Immature natural killer cell (primary cell): Measurements from ENCODE around the gene EPN3. TPM values are rescaled to one million over a fixed set of nuclear protein-coding genes. Genes with fewer than 3 reads are reported as not detected.

Experiments
- DNase-seq, 3 donors: peaks; one replicate each; pipeline ENCODE4 v3.0.0; 2022; ENCODE audit warnings: mixed read lengths in 1 of 3
- H3K27ac Mint-ChIP-seq, 6 donors: one replicate each; pipeline ENCODE4 v1.8.0; 2020; ENCODE audit warnings: mixed read lengths in 6 of 6, mild to moderate bottlenecking in 5 of 6, inconsistent platforms in 4 of 6, moderate library complexity in 3 of 6
- H3K27me3 Mint-ChIP-seq, 3 donors: one replicate each; pipeline ENCODE4 v1.8.0; 2020 to 2021; ENCODE audit warnings: low read depth in 3 of 3, mild to moderate bottlenecking in 3 of 3, mixed read lengths in 3 of 3, moderate library complexity in 3 of 3, inconsistent platforms in 1 of 3
- H3K36me3 Mint-ChIP-seq, 3 donors: one replicate each; pipeline ENCODE4 v1.8.0; 2020; ENCODE audit warnings: mixed read lengths in 3 of 3, inconsistent platforms in 2 of 3, mild to moderate bottlenecking in 2 of 3
- H3K4me1 Mint-ChIP-seq, 2 donors: one replicate each; pipeline ENCODE4 v1.8.0; 2020; ENCODE audit warnings: inconsistent platforms in 2 of 2, mild to moderate bottlenecking in 2 of 2, mixed read lengths in 2 of 2, moderate library complexity in 1 of 2
- H3K4me3 Mint-ChIP-seq, 5 donors: one replicate each; pipeline ENCODE4 v1.8.0; 2020; ENCODE audit warnings: mild to moderate bottlenecking in 5 of 5, mixed read lengths in 5 of 5, inconsistent platforms in 3 of 5, moderate library complexity in 3 of 5
- H3K9me3 Mint-ChIP-seq, 6 donors: one replicate each; pipeline ENCODE4 v1.8.0; 2020; ENCODE audit warnings: mild to moderate bottlenecking in 6 of 6, mixed read lengths in 6 of 6, inconsistent platforms in 4 of 6, moderate library complexity in 3 of 6
- polyA plus RNA-seq, 3 donors: library from polyadenylated mRNA; unstranded; fragments of 300-500 nt; fragmentation: Illumina TruSeq; gene quantifications; one replicate each; pipeline ENCODE4 v1.2.3, GENCODE V29; 2021

EPN3 gene
- polyA plus RNA-seq, 3 donors from 2014 or later, result not detected

- H3K27me3 Mint-ChIP-seq, result peaks cover 10 to 36% (median 20%) of the 10 kb centered on the region in 3 donors
- no peaks in the 10 kb centered on the region for H3K9me3 Mint-ChIP-seq
- peaks cover 3 to 8% of the 10 kb centered on the region in 2 donors for H3K4me1 Mint-ChIP-seq
- no peak overlapping the region for H3K4me3 Mint-ChIP-seq
- H3K36me3 Mint-ChIP-seq, result no peaks in the 10 kb centered on the region
- H3K27ac Mint-ChIP-seq, result no peak overlapping the region
- DNase-seq, result no peak
Observed at GRCh38 chr17:50565402-50566350, 33.1 kb downstream of the EPN3 start.

GRCh38 chr17:50566886-50567285 is 34.4 kb downstream of the EPN3 start:
- no peak overlapping the region for H3K4me3 Mint-ChIP-seq
- peaks cover 13 to 41% (median 20%) of the 10 kb centered on the region in 3 donors for H3K27me3 Mint-ChIP-seq
- no peak for DNase-seq
- H3K36me3 Mint-ChIP-seq, result peaks cover 0 to 4% (median 0%) of the 10 kb centered on the region in 3 donors
- peaks cover 3 to 8% of the 10 kb centered on the region in 2 donors for H3K4me1 Mint-ChIP-seq
- no peaks in the 10 kb centered on the region for H3K9me3 Mint-ChIP-seq
- no peak overlapping the region for H3K27ac Mint-ChIP-seq

- H3K4me1 Mint-ChIP-seq, result no peaks in the 10 kb centered on the region
- no peak for DNase-seq
- H3K27ac Mint-ChIP-seq, result no peak overlapping the region
- H3K36me3 Mint-ChIP-seq, result peaks cover 0 to 4% (median 0%) of the 10 kb centered on the region in 3 donors
- H3K9me3 Mint-ChIP-seq, result no peaks in the 10 kb centered on the region
- peaks cover 8 to 31% (median 14%) of the 10 kb centered on the region in 3 donors for H3K27me3 Mint-ChIP-seq
- no peak overlapping the region for H3K4me3 Mint-ChIP-seq
Observed at GRCh38 chr17:50568659-50569058, 36.1 kb downstream of the EPN3 start.

GRCh38 chr17:50569592-50569991 is 37.1 kb downstream of the EPN3 start:
- Mint-ChIP-seq H3K27me3 (peaks cover 4 to 27% (median 10%) of the 10 kb centered on the region in 3 donors), H3K9me3 (no peaks in the 10 kb centered on the region), H3K4me1 (no peaks in the 10 kb centered on the region)

GRCh38 chr17:50570032-50570431 is 37.5 kb downstream of the EPN3 start:
- Mint-ChIP-seq H3K4me1 (no peaks in the 10 kb centered on the region), H3K27ac (no peak overlapping the region), H3K9me3 (no peaks in the 10 kb centered on the region), H3K4me3 (no peak overlapping the region), H3K36me3 (peaks cover 0 to 4% (median 0%) of the 10 kb centered on the region in 3 donors), H3K27me3 (peaks cover 4 to 25% (median 10%) of the 10 kb centered on the region in 3 donors)
- no peak for DNase-seq

More at GRCh38 chr17:50569592-50569991, 37.1 kb downstream of the EPN3 start:
- H3K4me3 Mint-ChIP-seq, result no peak overlapping the region
- no peak for DNase-seq
- no peak overlapping the region for H3K27ac Mint-ChIP-seq
- peaks cover 0 to 4% (median 0%) of the 10 kb centered on the region in 3 donors for H3K36me3 Mint-ChIP-seq

GRCh38 chr17:50570528-50570927 is 38.0 kb downstream of the EPN3 start:
- peaks cover 4 to 21% (median 8%) of the 10 kb centered on the region in 3 donors for H3K27me3 Mint-ChIP-seq
- peaks cover 0 to 4% (median 0%) of the 10 kb centered on the region in 3 donors for H3K36me3 Mint-ChIP-seq
- H3K4me1 Mint-ChIP-seq, result no peaks in the 10 kb centered on the region
- no peak overlapping the region for H3K4me3 Mint-ChIP-seq
- no peak overlapping the region for H3K27ac Mint-ChIP-seq
- DNase-seq, result no peak
- H3K9me3 Mint-ChIP-seq, result no peaks in the 10 kb centered on the region

GRCh38 chr17:50571681-50572080 is 39.1 kb downstream of the EPN3 start:
- H3K36me3 Mint-ChIP-seq, result peaks cover 0 to 4% (median 0%) of the 10 kb centered on the region in 3 donors
- H3K27ac Mint-ChIP-seq, result no peak overlapping the region
- H3K4me3 Mint-ChIP-seq, result no peak overlapping the region
- H3K4me1 Mint-ChIP-seq, result no peaks in the 10 kb centered on the region
- H3K27me3 Mint-ChIP-seq, result peaks cover 4 to 15% (median 6%) of the 10 kb centered on the region in 3 donors
- DNase-seq, result no peak
- no peaks in the 10 kb centered on the region for H3K9me3 Mint-ChIP-seq

- H3K9me3 Mint-ChIP-seq, result no peaks in the 10 kb centered on the region
- H3K27ac Mint-ChIP-seq, result no peak overlapping the region
- peaks cover 0 to 4% (median 0%) of the 10 kb centered on the region in 3 donors for H3K36me3 Mint-ChIP-seq
- peaks cover 4 to 18% (median 4%) of the 10 kb centered on the region in 3 donors for H3K27me3 Mint-ChIP-seq
- no peak overlapping the region for H3K4me3 Mint-ChIP-seq
- no peak for DNase-seq
- no peaks in the 10 kb centered on the region for H3K4me1 Mint-ChIP-seq
Observed at GRCh38 chr17:50572541-50572940, 40.0 kb downstream of the EPN3 start.

GRCh38 chr17:50573866-50574611 is 41.5 kb downstream of the EPN3 start:
- no peak overlapping the region for H3K27ac Mint-ChIP-seq

GRCh38 chr17:50575581-50576210 is 43.2 kb downstream of the EPN3 start:
- no peak overlapping the region for H3K4me3 Mint-ChIP-seq
- no peaks in the 10 kb centered on the region for H3K4me1 Mint-ChIP-seq
- no peak for DNase-seq
- peaks cover 0 to 4% (median 0%) of the 10 kb centered on the region in 3 donors for H3K36me3 Mint-ChIP-seq
- H3K27ac Mint-ChIP-seq, result no peak overlapping the region
- peaks cover 0 to 13% (median 5%) of the 10 kb centered on the region in 3 donors for H3K27me3 Mint-ChIP-seq
- H3K9me3 Mint-ChIP-seq, result no peaks in the 10 kb centered on the region

More at GRCh38 chr17:50573866-50574611, 41.5 kb downstream of the EPN3 start:
- Mint-ChIP-seq H3K27me3 (peaks cover under 1 to 13% (median 4%) of the 10 kb centered on the region in 3 donors), H3K36me3 (peaks cover 0 to 4% (median 0%) of the 10 kb centered on the region in 3 donors), H3K4me3 (no peak overlapping the region), H3K4me1 (no peaks in the 10 kb centered on the region), H3K9me3 (no peaks in the 10 kb centered on the region)
- DNase-seq, result no peak

- peaks cover 0 to 8% (median 1%) of the 10 kb centered on the region in 3 donors for H3K27me3 Mint-ChIP-seq
Observed at GRCh38 chr17:50576864-50577263, 44.3 kb downstream of the EPN3 start.

GRCh38 chr17:50577451-50577954 is 45.0 kb downstream of the EPN3 start:
- Mint-ChIP-seq H3K4me1 (no peaks in the 10 kb centered on the region), H3K27ac (no peak overlapping the region), H3K4me3 (no peak overlapping the region), H3K36me3 (no peaks in the 10 kb centered on the region), H3K27me3 (peaks cover 0 to 10% (median 1%) of the 10 kb centered on the region in 3 donors), H3K9me3 (no peaks in the 10 kb centered on the region)
- DNase-seq, result no peak

More at GRCh38 chr17:50576864-50577263, 44.3 kb downstream of the EPN3 start:
- no peaks in the 10 kb centered on the region for H3K36me3 Mint-ChIP-seq
- H3K9me3 Mint-ChIP-seq, result no peaks in the 10 kb centered on the region
- no peak overlapping the region for H3K4me3 Mint-ChIP-seq
- DNase-seq, result no peak
- no peak overlapping the region for H3K27ac Mint-ChIP-seq
- H3K4me1 Mint-ChIP-seq, result no peaks in the 10 kb centered on the region

GRCh38 chr17:50578173-50578572 is 45.6 kb downstream of the EPN3 start:
- Mint-ChIP-seq H3K27me3 (peaks cover under 1 to 10% (median 1%) of the 10 kb centered on the region in 3 donors), H3K4me1 (no peaks in the 10 kb centered on the region), H3K27ac (no peak overlapping the region), H3K9me3 (no peaks in the 10 kb centered on the region), H3K4me3 (no peak overlapping the region), H3K36me3 (no peaks in the 10 kb centered on the region)
- DNase-seq, result no peak
